ENCODE measurements around the gene PDE6A. TPM values are rescaled to one million over a fixed set of nuclear protein-coding genes. Genes with fewer than 3 reads are reported as not detected.
"Not testable (repeated sequence)": the region's sequence is repeated elsewhere in the genome, so short reads cannot be mapped to it uniquely, and the experiment has no call there.

PDE6A gene
- total RNA-seq, 4 donors from 2014 or later: not detected

DNA sequence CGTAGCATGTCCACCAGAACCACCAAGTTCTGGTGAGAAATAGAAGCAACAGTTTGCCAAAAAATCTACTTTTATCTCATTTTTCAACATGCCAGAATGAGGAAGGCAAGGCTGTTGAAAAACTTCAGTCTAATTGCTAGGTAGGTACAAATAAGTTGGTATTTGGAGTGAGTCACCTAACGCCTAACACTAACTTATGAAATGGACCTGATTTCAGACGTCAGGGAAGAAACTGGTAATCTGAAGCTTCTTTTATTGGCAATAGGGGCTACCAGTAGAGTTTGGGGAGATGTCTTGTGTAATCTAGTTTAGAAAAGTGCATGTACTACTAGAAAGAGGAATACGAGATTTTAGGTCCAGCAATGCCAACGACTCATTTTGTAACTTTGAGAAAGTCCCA lies 4.4 kb upstream of the PDE6A start:
- no peak overlapping the region for H3K27ac ChIP-seq (replicated peaks in 1 of 4)
- intact Hi-C loops (cut with DNase I): no loop called here
- no peak overlapping the region for H3K4me3 ChIP-seq
- H3K4me1 ChIP-seq: no peaks in the 10 kb centered on the region
- DNase-seq (ENCODE audit: extremely low spot score): no peak
- WGBS: 80% methylated on average over 5 of the region's 5 CpGs
- H3K9me3 ChIP-seq: no peaks in the 10 kb centered on the region
- H3K36me3 ChIP-seq: no peaks in the 10 kb centered on the region
- peaks cover 0 to 4% (median 0%) of the 10 kb centered on the region in 4 donors for H3K27me3 ChIP-seq
- TF ChIP-seq POLR2AphosphoS5 (IDR thresholded peaks at IDR 0.05) (no peak), POLR2A (IDR thresholded peaks at IDR 0.05; ENCODE audit: low read depth) (no peak)

GRCh38 chr5:149946118-149946517 lies 1.5 kb upstream of the PDE6A start:
- H3K4me1 ChIP-seq: no peaks in the 10 kb centered on the region
- H3K27me3 ChIP-seq: peaks cover 0 to 4% (median 0%) of the 10 kb centered on the region in 4 donors
- no peaks in the 10 kb centered on the region for H3K36me3 ChIP-seq
- TF ChIP-seq POLR2AphosphoS5 (IDR thresholded peaks at IDR 0.05) (no peak), POLR2A (IDR thresholded peaks at IDR 0.05; ENCODE audit: low read depth) (no peak)
- TF ChIP-seq, protein P1, sequence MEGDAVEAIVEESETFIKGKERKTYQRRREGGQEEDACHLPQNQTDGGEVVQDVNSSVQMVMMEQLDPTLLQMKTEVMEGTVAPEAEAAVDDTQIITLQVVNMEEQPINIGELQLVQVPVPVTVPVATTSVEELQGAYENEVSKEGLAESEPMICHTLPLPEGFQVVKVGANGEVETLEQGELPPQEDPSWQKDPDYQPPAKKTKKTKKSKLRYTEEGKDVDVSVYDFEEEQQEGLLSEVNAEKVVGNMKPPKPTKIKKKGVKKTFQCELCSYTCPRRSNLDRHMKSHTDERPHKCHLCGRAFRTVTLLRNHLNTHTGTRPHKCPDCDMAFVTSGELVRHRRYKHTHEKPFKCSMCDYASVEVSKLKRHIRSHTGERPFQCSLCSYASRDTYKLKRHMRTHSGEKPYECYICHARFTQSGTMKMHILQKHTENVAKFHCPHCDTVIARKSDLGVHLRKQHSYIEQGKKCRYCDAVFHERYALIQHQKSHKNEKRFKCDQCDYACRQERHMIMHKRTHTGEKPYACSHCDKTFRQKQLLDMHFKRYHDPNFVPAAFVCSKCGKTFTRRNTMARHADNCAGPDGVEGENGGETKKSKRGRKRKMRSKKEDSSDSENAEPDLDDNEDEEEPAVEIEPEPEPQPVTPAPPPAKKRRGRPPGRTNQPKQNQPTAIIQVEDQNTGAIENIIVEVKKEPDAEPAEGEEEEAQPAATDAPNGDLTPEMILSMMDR (IDR thresholded peaks at IDR 0.05): no peak
- no peaks in the 10 kb centered on the region for H3K9me3 ChIP-seq
- intact Hi-C loops (cut with DNase I): no loop called here
- WGBS: 88% methylated on average over 3 of the region's 3 CpGs
- H3K27ac ChIP-seq (replicated peaks in 1 of 4): no peak overlapping the region
- no peak for DNase-seq (ENCODE audit: extremely low spot score)
- no peak overlapping the region for H3K4me3 ChIP-seq

DNA sequence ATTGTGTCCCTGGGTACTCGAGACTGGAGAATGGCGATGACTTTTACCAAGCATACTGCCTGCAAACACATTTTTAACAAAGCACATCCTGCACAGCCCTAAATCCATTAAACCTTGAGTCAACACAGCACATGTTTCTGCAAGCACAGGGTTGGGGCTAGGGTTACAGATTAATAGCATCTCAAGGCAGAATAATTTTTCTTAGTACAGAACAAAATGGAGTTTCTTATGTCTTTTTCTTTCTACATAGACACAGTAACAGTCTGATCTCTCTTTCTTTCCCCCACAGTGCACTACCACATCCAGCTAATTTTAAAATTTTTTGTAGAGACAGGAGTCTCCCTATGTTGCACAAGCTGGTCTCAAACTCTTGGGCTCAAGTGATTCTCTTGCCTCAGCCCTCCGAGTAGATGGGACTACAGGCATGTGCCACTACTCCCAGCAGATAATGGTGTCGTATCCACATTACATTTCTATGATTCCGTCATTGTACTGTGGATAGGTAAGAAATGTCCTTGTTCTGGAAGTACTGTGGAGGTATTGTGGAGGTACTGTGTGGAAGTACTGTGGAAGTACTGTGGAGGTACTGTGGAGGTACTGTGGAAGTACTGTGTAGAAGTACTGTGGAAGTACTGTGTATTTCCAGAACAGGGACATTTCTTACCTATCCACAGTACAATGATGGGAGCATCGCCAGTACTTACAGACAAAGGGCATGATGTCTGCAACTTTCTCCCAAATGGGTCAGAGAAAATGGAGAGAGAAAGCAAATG lies 1.2 kb downstream of the PDE6A start:
- DNase-seq (ENCODE audit: extremely low spot score); H3K36me3 ChIP-seq; H3K4me3 ChIP-seq; H3K9me3 ChIP-seq; H3K27ac ChIP-seq (replicated peaks in 1 of 4); H3K4me1 ChIP-seq; intact Hi-C loops (cut with DNase I); H3K27me3 ChIP-seq: not testable (repeated sequence)
- 91% methylated on average over 6 of the region's 6 CpGs for WGBS

- DNase-seq (ENCODE audit: extremely low spot score); H3K9me3 ChIP-seq; H3K27ac ChIP-seq (replicated peaks in 1 of 4); intact Hi-C loops (cut with DNase I); H3K36me3 ChIP-seq; H3K27me3 ChIP-seq; H3K4me3 ChIP-seq: not testable (repeated sequence)
- 77% methylated on average over 4 of the region's 4 CpGs for WGBS
- peaks cover 5 to 11% (median 7%) of the 10 kb centered on the region in 4 donors for H3K4me1 ChIP-seq
Observed at GRCh38 chr5:149942741-149943169, 1.8 kb downstream of the PDE6A start.

- no peaks in the 10 kb centered on the region for H3K27me3 ChIP-seq
- H3K4me3 ChIP-seq: no peak overlapping the region
- WGBS: 88% methylated on average over 2 of the region's 2 CpGs
- TF ChIP-seq POLR2A (IDR thresholded peaks at IDR 0.05; ENCODE audit: low read depth): no peak
- no peak for TF ChIP-seq EP300 (IDR thresholded peaks at IDR 0.05)
- TF ChIP-seq, protein P1 (IDR thresholded peaks at IDR 0.05): no peak
- no peak for TF ChIP-seq POLR2AphosphoS5 (IDR thresholded peaks at IDR 0.05)
- H3K36me3 ChIP-seq: no peaks in the 10 kb centered on the region
- H3K4me1 ChIP-seq: peaks cover 5 to 11% (median 7%) of the 10 kb centered on the region in 4 donors
- no peak overlapping the region for H3K27ac ChIP-seq (replicated peaks in 1 of 4)
- intact Hi-C loops (cut with DNase I): no loop called here
- no peaks in the 10 kb centered on the region for H3K9me3 ChIP-seq
- no peak for DNase-seq (ENCODE audit: extremely low spot score)
Observed at GRCh38 chr5:149942199-149942598, 2.4 kb downstream of the PDE6A start.

- WGBS: 93% methylated on average over 4 of the region's 4 CpGs
- no peaks in the 10 kb centered on the region for H3K9me3 ChIP-seq
- H3K36me3 ChIP-seq: no peaks in the 10 kb centered on the region
- H3K4me3 ChIP-seq: no peak overlapping the region
- intact Hi-C loops (cut with DNase I): no loop called here
- no peak overlapping the region for H3K27ac ChIP-seq (replicated peaks in 1 of 4)
- no peaks in the 10 kb centered on the region for H3K27me3 ChIP-seq
- H3K4me1 ChIP-seq: peaks cover 5 to 11% (median 7%) of the 10 kb centered on the region in 4 donors
- no peak for DNase-seq (ENCODE audit: extremely low spot score)
- TF ChIP-seq POLR2A (IDR thresholded peaks at IDR 0.05; ENCODE audit: low read depth) (no peak), EP300 (IDR thresholded peaks at IDR 0.05) (no peak), POLR2AphosphoS5 (IDR thresholded peaks at IDR 0.05) (no peak)
- TF ChIP-seq, protein P1 (IDR thresholded peaks at IDR 0.05): no peak
Observed at GRCh38 chr5:149941795-149942194, 2.8 kb downstream of the PDE6A start.
